Measurements from ENCODE around the gene AKT1.

The AKT1 gene

GRCh38 chr14:104779776-104780512 is 15.6 kb downstream of the AKT1 start:
- Histone ChIP-seq H3K27ac (ENCODE audit: low read depth, low read length) (no peak overlapping the region), H4K20me1 (ENCODE audit: control insufficient read depth, insufficient read depth, low read depth, low read length) (no peaks in the 10 kb centered on the region), H3K4me3 (ENCODE audit: low read length) (no peak overlapping the region), H3K9me3 (ENCODE audit: control insufficient read depth, insufficient read depth, low read length) (no peaks in the 10 kb centered on the region), H3K79me2 (ENCODE audit: control insufficient read depth, low read length) (no peaks in the 10 kb centered on the region), H3K4me1 (ENCODE audit: control insufficient read depth, low read length) (no peaks in the 10 kb centered on the region), H3K9me2 (replicated peaks; ENCODE audit: control insufficient read depth, low read length) (no peaks in the 10 kb centered on the region), H3K27me3 (ENCODE audit: control insufficient read depth, low read length) (no peaks in the 10 kb centered on the region), H3F3A (ENCODE audit: control insufficient read depth, insufficient read depth) (no peaks in the 10 kb centered on the region), H3K4me2 (ENCODE audit: low read length) (no peak overlapping the region), H3K36me3 (ENCODE audit: control insufficient read depth, low read length) (peaks cover 35% of the 10 kb centered on the region)
- no peak for TF ChIP-seq EZH2phosphoT487 (IDR thresholded peaks at IDR 0.05; ENCODE audit: borderline replicate concordance, low read length)
- TF ChIP-seq CTCF (IDR thresholded peaks at IDR 0.05; ENCODE audit: low read depth, low read length, poor library complexity, severe bottlenecking) = no peak

- H3K4me1 ChIP-seq (ENCODE audit: control insufficient read depth, low read length) = no peaks in the 10 kb centered on the region
- no peak overlapping the region for H3K4me2 ChIP-seq (ENCODE audit: low read length)
- peaks cover 44% of the 10 kb centered on the region for H3K36me3 ChIP-seq (ENCODE audit: control insufficient read depth, low read length)
- H3K9me2 ChIP-seq (replicated peaks; ENCODE audit: control insufficient read depth, low read length) = no peaks in the 10 kb centered on the region
- H3K27me3 ChIP-seq (ENCODE audit: control insufficient read depth, low read length) = no peaks in the 10 kb centered on the region
- TF ChIP-seq CTCF (IDR thresholded peaks at IDR 0.05; ENCODE audit: low read depth, low read length, poor library complexity, severe bottlenecking) (no peak), EZH2phosphoT487 (IDR thresholded peaks at IDR 0.05; ENCODE audit: borderline replicate concordance, low read length) (no peak)
- no peak overlapping the region for H3K4me3 ChIP-seq (ENCODE audit: low read length)
- H4K20me1 ChIP-seq (ENCODE audit: control insufficient read depth, insufficient read depth, low read depth, low read length) = no peaks in the 10 kb centered on the region
- H3K79me2 ChIP-seq (ENCODE audit: control insufficient read depth, low read length) = no peaks in the 10 kb centered on the region
- H3K27ac ChIP-seq (ENCODE audit: low read depth, low read length) = no peak overlapping the region
- H3F3A ChIP-seq (ENCODE audit: control insufficient read depth, insufficient read depth) = no peaks in the 10 kb centered on the region
- H3K9me3 ChIP-seq (ENCODE audit: control insufficient read depth, insufficient read depth, low read length) = no peaks in the 10 kb centered on the region
Observed at GRCh38 chr14:104778694-104779331, 16.7 kb downstream of the AKT1 start.

- H3K4me2 ChIP-seq (ENCODE audit: low read length) = no peak overlapping the region
- TF ChIP-seq EZH2phosphoT487 (IDR thresholded peaks at IDR 0.05; ENCODE audit: borderline replicate concordance, low read length) (no peak), CTCF (IDR thresholded peaks at IDR 0.05; ENCODE audit: low read depth, low read length, poor library complexity, severe bottlenecking) (no peak)
- no peaks in the 10 kb centered on the region for H3K27me3 ChIP-seq (ENCODE audit: control insufficient read depth, low read length)
- H3K79me2 ChIP-seq (ENCODE audit: control insufficient read depth, low read length) = no peaks in the 10 kb centered on the region
- H3K9me2 ChIP-seq (replicated peaks; ENCODE audit: control insufficient read depth, low read length) = no peaks in the 10 kb centered on the region
- H4K20me1 ChIP-seq (ENCODE audit: control insufficient read depth, insufficient read depth, low read depth, low read length) = no peaks in the 10 kb centered on the region
- no peaks in the 10 kb centered on the region; the same call in 1 of the 2 replicates for H3K9me3 ChIP-seq (ENCODE audit: control insufficient read depth, insufficient read depth, low read length)
- H3K4me3 ChIP-seq (ENCODE audit: low read length) = no peak overlapping the region
- no peaks in the 10 kb centered on the region for H3K4me1 ChIP-seq (ENCODE audit: control insufficient read depth, low read length)
- H3K27ac ChIP-seq (ENCODE audit: low read depth, low read length) = no peak overlapping the region
- H3K36me3 ChIP-seq (ENCODE audit: control insufficient read depth, low read length) = peaks cover 54% of the 10 kb centered on the region
- H3F3A ChIP-seq (ENCODE audit: control insufficient read depth, insufficient read depth) = no peaks in the 10 kb centered on the region
Observed at GRCh38 chr14:104777808-104778249, 17.7 kb downstream of the AKT1 start.

Measured in DOHH2 (cell line).